Testis (tissue), 3 donors: ENCODE measurements around the gene ZNF35. TPM values are rescaled to one million over a fixed set of nuclear protein-coding genes. Genes with fewer than 3 reads are reported as not detected.

Source experiments
- DNase-seq: peaks from one replicate; pipeline ENCODE4 v3.0.0-alpha.2; 2019
- H3K27ac ChIP-seq, 2 donors: fragments of 200-600 bp; sonication (generic); one replicate each; pipeline ENCODE4 v1.5.1; 2019
- H3K27me3 ChIP-seq: fragments of 200-600 bp; sonication (generic); one replicate; pipeline ENCODE4 v1.5.1; 2019
- H3K36me3 ChIP-seq: fragments of 200-600 bp; sonication (generic); one replicate; pipeline ENCODE4 v1.5.1; 2017; ENCODE audit warnings: low read depth; ENCODE audit errors: missing control alignments
- H3K4me1 ChIP-seq: fragments of 200-600 bp; sonication (generic); one replicate; pipeline ENCODE4 v1.5.1; 2019
- H3K4me3 ChIP-seq, 2 donors: fragments of 200-600 bp; sonication (generic); one replicate each; pipeline ENCODE4 v1.5.1; 2017 to 2019
- H3K9me3 ChIP-seq: fragments of 200-600 bp; sonication (generic); one replicate; pipeline ENCODE4 v1.5.1; 2017
- CTCF ChIP-seq, 3 experiments: fragments of 450-650 bp in 2 of 3; fragments of 200-600 bp in 1 of 3; sonication (generic) in 1 of 3; IDR thresholded peaks; one replicate each; pipeline ENCODE4 v1.5.1; 2016 to 2019; ENCODE audit warnings: antibody characterized with exemption in 3 of 3, mild to moderate bottlenecking in 2 of 3, moderate library complexity in 1 of 3
- POLR2A ChIP-seq: fragments of 450-650 bp; IDR thresholded peaks from one replicate; pipeline ENCODE4 v1.6.1; 2017; ENCODE audit warnings: antibody characterized with exemption, mild to moderate bottlenecking, moderate library complexity
- WGBS, 2 donors: methylation state at CpG; one replicate each; pipeline ENCODE4 v1.1.5; 2018; 5-methylcytosine and 5-hydroxymethylcytosine counted together
- intact Hi-C: fragments of 100-400 bp; cut with DNase I; formaldehyde crosslinking; loops from one replicate; pipeline ENCODE4 v1.15.1; 2023; ENCODE audit warnings: low total_unique reads
- polyA plus RNA-seq: library from polyadenylated mRNA; stranded (reverse); fragments of 350-450 nt; fragmentation: Illumina TruSeq; extraction: RNeasy Lipid Tissue Mini Kit (QIAGEN cat#74804); gene quantifications from one replicate; pipeline ENCODE4 v1.2.3, GENCODE V29; 2014; ENCODE audit warnings: low read depth, low replicate concordance; ENCODE audit not compliant: insufficient read depth
- total RNA-seq, 2 donors: library from RNA; depleted of rRNA; stranded (reverse); fragments of >200 nt; gene quantifications; one replicate each; pipeline ENCODE4 v1.2.3, GENCODE V29; 2016

Gene ZNF35
- total and polyA plus RNA-seq, 3 donors from 2014 or later, result 19.8 to 26.6 (median 20.3) TPM

GRCh38 chr3:44687898-44688297, 39.4 kb downstream of the ZNF35 start:
- H3K4me3 ChIP-seq, result no peak overlapping the region

More at GRCh38 chr3:44687898-44688297, 39.4 kb downstream of the ZNF35 start:
- peaks cover 5% of the 10 kb centered on the region for H3K4me1 ChIP-seq
- intact Hi-C loops, result no loop called here
- H3K36me3 ChIP-seq, result no peaks in the 10 kb centered on the region
- no peak overlapping the region for H3K27ac ChIP-seq
- DNase-seq, result no peak
- 66 to 82% methylated on average over 1 of the region's 1 CpG for WGBS, 2 donors
- no peak for TF ChIP-seq POLR2A
- no peak for TF ChIP-seq CTCF (IDR thresholded peaks at IDR 0.05)
- no peaks in the 10 kb centered on the region for H3K9me3 ChIP-seq
- H3K27me3 ChIP-seq, result no peaks in the 10 kb centered on the region

Other genes with a start within 250 kb of the ZNF35 start
- 10 to 100 TPM; 15.0 to 15.8 TPM for gene ZNF445, start 171.1 kb upstream of the ZNF35 start, total RNA-seq
- 8.5 TPM for gene ZNF445, start 171.1 kb upstream of the ZNF35 start, polyA plus RNA-seq
- 10 to 100 TPM; 20.1 to 26.4 TPM for gene ZKSCAN7, start 93.5 kb upstream of the ZNF35 start, total RNA-seq
- gene ZKSCAN7, start 93.5 kb upstream of the ZNF35 start, polyA plus RNA-seq, result 11.5 TPM
- gene ZNF660, start 63.8 kb upstream of the ZNF35 start, total RNA-seq, result 1 to 10 TPM; 3.8 to 5.9 TPM
- 4.1 TPM for gene ZNF660, start 63.8 kb upstream of the ZNF35 start, polyA plus RNA-seq
- 10 to 100 TPM; 21.1 to 23.6 TPM for gene ZNF197, start 23.7 kb upstream of the ZNF35 start, total RNA-seq
- 11.9 TPM for gene ZNF197, start 23.7 kb upstream of the ZNF35 start, polyA plus RNA-seq
- 10 to 100 TPM; 10.8 to 13.3 TPM for gene ZNF502, start 63.9 kb downstream of the ZNF35 start, total RNA-seq
- 9.0 TPM for gene ZNF502, start 63.9 kb downstream of the ZNF35 start, polyA plus RNA-seq
- 10 to 100 TPM; 10.2 to 12.3 TPM for gene ZNF501, start 80.9 kb downstream of the ZNF35 start, total RNA-seq
- gene ZNF501, start 80.9 kb downstream of the ZNF35 start, polyA plus RNA-seq, result 9.2 TPM
- gene KIAA1143, start 112.9 kb downstream of the ZNF35 start, total RNA-seq, result 10 to 100 TPM; 14.6 to 15.1 TPM
- 14.3 TPM for gene KIAA1143, start 112.9 kb downstream of the ZNF35 start, polyA plus RNA-seq
- 10 to 100 TPM; 10.1 to 26.5 TPM for gene KIF15, start 113.1 kb downstream of the ZNF35 start, total RNA-seq
- 16.7 TPM for gene KIF15, start 113.1 kb downstream of the ZNF35 start, polyA plus RNA-seq
- gene TMEM42, start 213.2 kb downstream of the ZNF35 start, total RNA-seq, result 10 to 100 TPM; 42.2 to 46.4 TPM
- gene TMEM42, start 213.2 kb downstream of the ZNF35 start, polyA plus RNA-seq, result 42.2 TPM
- gene TGM4, start 225.9 kb downstream of the ZNF35 start, total RNA-seq, result 1 to 10 TPM in 1 of 2 donors, under 1 TPM in 1; 0.68 to 1.4 TPM
- gene TGM4, start 225.9 kb downstream of the ZNF35 start, polyA plus RNA-seq, result 1.1 TPM